ENCODE data around the gene ESRRG.

The ESRRG gene

DNA sequence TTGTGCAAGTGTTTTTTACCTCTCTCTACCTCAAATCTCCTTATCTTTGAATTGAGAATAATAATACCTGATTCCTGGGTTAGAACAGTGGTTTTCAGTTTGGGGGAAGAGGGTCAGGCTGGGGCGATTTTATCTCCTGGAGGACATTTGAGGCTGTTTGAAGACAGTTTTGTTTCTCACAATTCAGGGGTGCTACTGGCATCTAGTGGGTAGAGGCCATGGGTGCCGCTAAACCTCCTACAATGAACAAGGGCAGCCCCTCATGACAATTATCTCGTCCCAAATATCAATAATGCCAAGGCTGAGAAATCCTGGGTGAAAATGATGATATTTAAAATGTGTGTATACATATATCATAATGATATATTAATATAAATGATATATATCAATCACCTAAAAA, 160.8 kb downstream of the ESRRG start:
- TF ChIP-seq, protein P1, sequence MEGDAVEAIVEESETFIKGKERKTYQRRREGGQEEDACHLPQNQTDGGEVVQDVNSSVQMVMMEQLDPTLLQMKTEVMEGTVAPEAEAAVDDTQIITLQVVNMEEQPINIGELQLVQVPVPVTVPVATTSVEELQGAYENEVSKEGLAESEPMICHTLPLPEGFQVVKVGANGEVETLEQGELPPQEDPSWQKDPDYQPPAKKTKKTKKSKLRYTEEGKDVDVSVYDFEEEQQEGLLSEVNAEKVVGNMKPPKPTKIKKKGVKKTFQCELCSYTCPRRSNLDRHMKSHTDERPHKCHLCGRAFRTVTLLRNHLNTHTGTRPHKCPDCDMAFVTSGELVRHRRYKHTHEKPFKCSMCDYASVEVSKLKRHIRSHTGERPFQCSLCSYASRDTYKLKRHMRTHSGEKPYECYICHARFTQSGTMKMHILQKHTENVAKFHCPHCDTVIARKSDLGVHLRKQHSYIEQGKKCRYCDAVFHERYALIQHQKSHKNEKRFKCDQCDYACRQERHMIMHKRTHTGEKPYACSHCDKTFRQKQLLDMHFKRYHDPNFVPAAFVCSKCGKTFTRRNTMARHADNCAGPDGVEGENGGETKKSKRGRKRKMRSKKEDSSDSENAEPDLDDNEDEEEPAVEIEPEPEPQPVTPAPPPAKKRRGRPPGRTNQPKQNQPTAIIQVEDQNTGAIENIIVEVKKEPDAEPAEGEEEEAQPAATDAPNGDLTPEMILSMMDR (IDR thresholded peaks at IDR 0.05; ENCODE audit: low read length, missing control alignments) = no peak
- no peak overlapping the region for H3K4me3 ChIP-seq (replicated peaks; ENCODE audit: low read depth, low read length)
- no peak for DNase-seq (ENCODE audit: low read depth)

DNA sequence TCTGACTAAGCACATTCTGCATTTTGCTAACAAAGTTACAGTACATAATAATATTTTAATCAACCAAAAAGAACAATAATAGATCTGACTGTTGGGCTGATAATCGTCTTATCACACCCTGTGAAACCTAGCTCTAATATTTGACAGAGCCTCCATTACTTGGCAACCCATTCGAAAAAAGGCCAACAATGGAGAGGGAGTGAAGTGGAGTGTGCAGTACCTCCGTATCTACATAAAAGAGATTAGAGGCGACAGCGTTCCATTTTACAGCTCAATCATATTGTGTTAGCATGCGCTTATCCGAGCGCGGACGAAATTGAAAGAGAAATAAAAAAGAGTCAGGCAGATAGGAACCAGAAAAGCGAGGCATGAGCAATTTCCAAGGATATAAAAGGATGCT, 162.7 kb downstream of the ESRRG start:
- TF ChIP-seq, protein P1 (IDR thresholded peaks at IDR 0.05; ENCODE audit: low read length, missing control alignments) = no peak
- no peak overlapping the region for H3K4me3 ChIP-seq (replicated peaks; ENCODE audit: low read depth, low read length)

DNA sequence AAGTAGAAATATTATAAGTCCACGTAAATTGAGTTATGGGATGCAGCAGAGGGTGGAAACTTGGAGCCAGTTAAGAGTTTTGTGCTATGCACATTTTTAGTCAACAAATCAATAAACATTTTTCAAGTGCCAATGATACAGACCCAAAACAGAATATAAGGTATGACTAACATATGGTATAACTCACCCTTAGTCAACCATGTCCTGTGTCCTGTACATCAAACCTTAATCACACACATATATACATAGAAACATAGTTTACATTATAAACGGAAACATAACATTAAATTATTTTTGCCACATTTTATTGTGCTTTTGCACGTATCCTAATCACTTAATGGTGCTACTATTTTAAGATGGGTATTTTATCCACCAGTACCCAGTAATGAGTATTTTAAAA, 163.9 kb downstream of the ESRRG start:
- DNase-seq (ENCODE audit: low read depth) = no peak
- H3K4me3 ChIP-seq (replicated peaks; ENCODE audit: low read depth, low read length) = no peak overlapping the region
- TF ChIP-seq, protein P1 (IDR thresholded peaks at IDR 0.05; ENCODE audit: low read length, missing control alignments) = no peak

More for the DNA sequence above, 162.7 kb downstream of the ESRRG start:
- DNase-seq (ENCODE audit: low read depth) = no peak

DNA sequence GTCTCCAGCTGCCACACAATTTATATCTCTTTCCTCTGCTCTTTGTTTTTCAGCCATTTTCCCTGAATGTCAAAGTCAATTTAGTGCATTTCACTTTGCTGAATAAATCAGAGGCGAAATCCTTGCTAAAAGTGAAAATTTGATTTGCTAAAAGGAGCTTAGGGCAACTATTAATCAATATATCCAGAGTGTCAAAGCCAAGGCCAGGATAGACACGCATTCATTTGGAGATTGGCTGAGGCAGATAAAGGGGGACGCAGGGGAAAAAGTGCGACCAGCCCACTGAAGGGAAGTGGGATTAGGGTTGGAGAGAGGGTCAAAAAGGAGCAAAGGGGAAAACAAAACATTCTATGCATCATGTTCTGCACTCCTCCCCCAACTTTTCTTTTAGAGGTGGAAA, 167.6 kb downstream of the ESRRG start:
- TF ChIP-seq, protein P1 (IDR thresholded peaks at IDR 0.05; ENCODE audit: low read length, missing control alignments) = no peak
- no peak for DNase-seq (ENCODE audit: low read depth)

DNA sequence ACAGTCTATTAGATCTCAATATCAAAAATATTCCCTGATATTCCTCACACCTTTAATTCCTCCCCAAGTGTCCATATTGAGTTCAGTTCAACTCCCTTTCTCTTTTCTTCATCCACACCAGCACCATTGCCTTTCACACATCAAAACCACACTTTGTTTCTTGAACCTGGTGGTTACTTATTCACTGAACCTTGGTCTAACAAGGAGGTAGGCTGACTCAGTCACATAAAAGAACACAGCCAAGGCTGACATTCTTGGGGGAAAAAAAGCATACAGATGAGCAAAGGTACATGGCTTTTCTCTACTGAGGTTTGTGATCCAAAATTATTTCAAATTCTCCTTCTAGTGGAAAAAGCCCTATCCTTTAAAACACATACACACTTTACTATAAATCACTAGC, 168.3 kb downstream of the ESRRG start:
- H3K4me3 ChIP-seq (replicated peaks; ENCODE audit: low read depth, low read length) = no peak overlapping the region
- DNase-seq (ENCODE audit: low read depth) = no peak
- TF ChIP-seq, protein P1 (IDR thresholded peaks at IDR 0.05; ENCODE audit: low read length, missing control alignments) = no peak

More for the DNA sequence above, 167.6 kb downstream of the ESRRG start:
- no peak overlapping the region for H3K4me3 ChIP-seq (replicated peaks; ENCODE audit: low read depth, low read length)

DNA sequence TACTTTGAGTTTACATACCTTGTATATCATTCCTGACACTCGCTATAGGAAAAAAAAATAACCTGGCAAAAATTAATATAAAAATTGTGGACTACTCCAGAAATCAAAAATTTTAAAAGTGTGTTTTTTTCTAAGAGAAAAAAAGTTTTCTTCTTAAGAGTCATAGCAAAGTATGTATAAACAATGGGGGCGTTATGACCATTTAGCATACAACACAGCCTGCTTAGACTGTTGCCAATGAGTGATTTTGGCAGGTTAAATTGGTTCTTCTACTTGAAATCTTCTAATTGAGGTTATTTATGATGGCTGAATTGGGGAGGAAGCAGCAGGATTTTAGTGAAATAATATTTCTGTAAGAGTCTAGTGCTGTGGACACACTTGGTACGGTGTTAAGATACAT, 169.5 kb downstream of the ESRRG start:
- TF ChIP-seq, protein P1 (IDR thresholded peaks at IDR 0.05; ENCODE audit: low read length, missing control alignments) = no peak
- H3K4me3 ChIP-seq (replicated peaks; ENCODE audit: low read depth, low read length) = no peak overlapping the region
- DNase-seq (ENCODE audit: low read depth) = no peak

DNA sequence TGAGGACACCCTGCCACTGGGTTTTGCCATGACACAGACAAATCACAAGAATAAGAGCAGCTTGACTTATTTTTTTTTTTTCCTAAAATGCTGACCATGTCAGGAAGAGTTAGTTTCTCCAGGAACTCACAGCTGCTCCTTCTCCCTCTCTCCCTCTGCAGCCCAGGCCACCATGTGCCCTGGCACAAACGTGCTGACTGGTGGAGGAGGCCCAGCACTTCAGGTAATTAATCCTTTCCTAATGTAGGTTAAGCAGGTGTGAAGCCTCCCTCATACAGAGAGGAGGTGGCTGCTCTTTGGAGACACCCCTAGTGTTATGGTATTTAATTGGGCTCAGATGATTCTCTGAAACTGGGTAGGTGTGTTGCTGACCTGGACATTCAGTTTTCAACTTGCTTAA, 170.2 kb downstream of the ESRRG start:
- TF ChIP-seq, protein P1 (IDR thresholded peaks at IDR 0.05; ENCODE audit: low read length, missing control alignments) = no peak
- DNase-seq (ENCODE audit: low read depth) = no peak
- H3K4me3 ChIP-seq (replicated peaks; ENCODE audit: low read depth, low read length) = no peak overlapping the region

All from fibroblast of pulmonary artery (primary cell).